Uterus (tissue), 4 donors: ENCODE measurements around the gene MVB12A. TPM values are rescaled to one million over a fixed set of nuclear protein-coding genes. Genes with fewer than 3 reads are reported as not detected.

Source experiments
- DNase-seq, 2 donors: peaks; one replicate each; pipeline ENCODE4 v3.0.0-alpha.2; 2019 to 2020
- H3K27ac ChIP-seq, 2 donors: fragments of 200-600 bp; sonication (generic); 1 replicate in 1 of 2; 2 replicates in 1 of 2; pipeline ENCODE4 v1.5.1; 2016 to 2018
- H3K27me3 ChIP-seq, 2 donors: fragments of 200-600 bp; sonication (generic); one replicate each; pipeline ENCODE4 v1.5.1; 2018 to 2019; ENCODE audit warnings: control low read depth in 1 of 2
- H3K36me3 ChIP-seq, 2 donors: fragments of 200-600 bp; sonication (generic); one replicate each; pipeline ENCODE4 v1.5.1; 2019; ENCODE audit warnings: control low read depth in 1 of 2
- H3K4me1 ChIP-seq, 2 donors: fragments of 200-600 bp; sonication (generic); one replicate each; pipeline ENCODE4 v1.5.1; 2018 to 2019; ENCODE audit warnings: control low read depth in 1 of 2
- H3K4me3 ChIP-seq, 2 donors: fragments of 200-600 bp; sonication (generic); 1 replicate in 1 of 2; 2 replicates in 1 of 2; pipeline ENCODE4 v1.5.1; 2018 to 2019; ENCODE audit warnings: mild to moderate bottlenecking in 1 of 2
- H3K9me3 ChIP-seq, 2 donors: fragments of 200-600 bp; sonication (generic); one replicate each; pipeline ENCODE4 v1.5.1; 2019; ENCODE audit warnings: control low read depth in 1 of 2
- POLR2A ChIP-seq, 2 donors: fragments of 450-650 bp; IDR thresholded peaks; one replicate each; pipeline ENCODE4 v1.6.1; 2016; ENCODE audit warnings: antibody characterized with exemption in 2 of 2, mild to moderate bottlenecking in 1 of 2, moderate library complexity in 1 of 2
- intact Hi-C: fragments of 100-400 bp; cut with DNase I; formaldehyde crosslinking; loops from one replicate; pipeline ENCODE4 v1.15.1; 2023; ENCODE audit warnings: low total_unique reads
- total RNA-seq, 4 donors: library from RNA; depleted of rRNA in 3 of 4; stranded (reverse); fragments of >200 nt in 3 of 4; gene quantifications; one replicate each; pipeline versions ENCODE4 v1.1.0 to v1.2.4, GENCODE V29; 2014 to 2023
- TF ChIP-seq, protein P1 (sequence below), 4 experiments: fragments of 200-600 bp in 2 of 4; fragments of 450-650 bp in 2 of 4; sonication (generic) in 2 of 4; IDR thresholded peaks; one replicate each; pipeline ENCODE4 v1.5.1; 2016 to 2019; ENCODE audit warnings: antibody characterized with exemption in 4 of 4, mild to moderate bottlenecking in 2 of 4, moderate library complexity in 1 of 4
- donor health status: DM: yes; HTN: yes; CAD: no.

MVB12A gene
- total RNA-seq, 4 donors from 2014 or later, result 3.8 to 46.7 (median 26.5) TPM

DNA sequence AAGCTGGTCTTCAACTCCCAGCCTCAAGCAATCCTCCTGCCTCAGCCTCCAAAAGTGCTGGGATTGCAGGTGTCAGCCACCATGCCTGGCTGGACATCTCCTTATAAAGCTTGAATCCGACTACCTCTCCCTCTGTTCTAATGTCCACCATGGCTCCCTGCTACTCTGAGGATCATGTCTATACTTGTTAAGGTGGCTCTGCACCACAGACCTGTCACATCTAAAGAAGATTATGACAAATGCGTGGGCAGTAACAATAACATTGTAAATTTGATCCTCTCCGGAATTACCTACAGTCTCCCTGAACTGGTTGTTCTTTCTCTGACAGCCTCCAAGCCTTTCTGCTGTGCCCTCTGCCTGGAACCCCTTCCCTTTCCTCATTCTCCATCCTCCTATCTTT, 39.1 kb downstream of the MVB12A start:
- H3K27me3 ChIP-seq, result peaks cover 13 to 28% of the 10 kb centered on the region in 2 donors

DNA sequence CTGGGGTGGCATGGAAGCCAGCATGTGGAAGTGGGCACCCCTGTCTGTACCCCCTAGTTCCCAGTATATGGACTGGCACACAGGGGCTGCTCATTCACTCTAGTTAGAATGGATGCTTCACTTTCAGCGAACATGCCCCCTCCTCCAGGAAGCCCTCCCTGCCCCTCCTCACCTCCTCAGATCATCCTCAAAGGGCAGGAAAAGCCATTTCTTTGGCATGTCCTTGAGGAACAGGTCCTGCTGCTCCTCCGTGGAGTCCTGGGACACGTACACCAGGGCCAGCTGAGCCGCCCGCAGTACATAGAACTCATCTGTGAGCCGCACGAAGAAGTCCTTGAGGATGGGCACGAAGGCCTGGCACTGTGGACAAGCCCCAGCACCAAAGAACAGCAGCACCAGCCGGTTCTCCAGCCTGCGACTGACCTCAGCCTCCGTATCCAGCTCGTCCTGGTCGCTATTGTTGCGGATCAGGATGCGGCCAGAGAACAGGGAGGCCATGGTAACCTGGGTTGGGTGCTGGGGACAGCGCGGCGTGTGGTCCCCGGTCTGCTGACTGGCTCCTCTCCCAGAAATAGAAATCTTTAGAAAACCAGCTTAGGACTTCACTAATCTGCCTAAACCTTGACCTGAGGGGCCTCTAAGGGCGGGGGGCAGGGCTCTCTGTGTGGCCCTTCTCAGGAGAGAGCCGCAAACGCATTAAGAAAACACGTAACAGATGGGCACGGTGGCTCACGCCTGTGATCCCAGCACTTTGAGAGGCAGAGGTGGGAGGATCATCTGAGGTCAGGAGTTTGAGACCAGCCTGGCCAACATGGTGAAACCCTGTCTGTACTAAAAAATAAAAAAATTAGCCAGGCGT, 40.8 kb downstream of the MVB12A start, which contains the start of gene NXNL1:
NXNL1 (minus strand) TSS at position 555 of the 859 bp plus-strand sequence; CDS start at position 498, 57 bp downstream.
- TF ChIP-seq, protein P1, sequence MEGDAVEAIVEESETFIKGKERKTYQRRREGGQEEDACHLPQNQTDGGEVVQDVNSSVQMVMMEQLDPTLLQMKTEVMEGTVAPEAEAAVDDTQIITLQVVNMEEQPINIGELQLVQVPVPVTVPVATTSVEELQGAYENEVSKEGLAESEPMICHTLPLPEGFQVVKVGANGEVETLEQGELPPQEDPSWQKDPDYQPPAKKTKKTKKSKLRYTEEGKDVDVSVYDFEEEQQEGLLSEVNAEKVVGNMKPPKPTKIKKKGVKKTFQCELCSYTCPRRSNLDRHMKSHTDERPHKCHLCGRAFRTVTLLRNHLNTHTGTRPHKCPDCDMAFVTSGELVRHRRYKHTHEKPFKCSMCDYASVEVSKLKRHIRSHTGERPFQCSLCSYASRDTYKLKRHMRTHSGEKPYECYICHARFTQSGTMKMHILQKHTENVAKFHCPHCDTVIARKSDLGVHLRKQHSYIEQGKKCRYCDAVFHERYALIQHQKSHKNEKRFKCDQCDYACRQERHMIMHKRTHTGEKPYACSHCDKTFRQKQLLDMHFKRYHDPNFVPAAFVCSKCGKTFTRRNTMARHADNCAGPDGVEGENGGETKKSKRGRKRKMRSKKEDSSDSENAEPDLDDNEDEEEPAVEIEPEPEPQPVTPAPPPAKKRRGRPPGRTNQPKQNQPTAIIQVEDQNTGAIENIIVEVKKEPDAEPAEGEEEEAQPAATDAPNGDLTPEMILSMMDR (IDR thresholded peaks at IDR 0.05), result no peak
- TF ChIP-seq POLR2A (IDR thresholded peaks at IDR 0.05), result no peak
- Histone ChIP-seq H3K36me3 (no peaks in the 10 kb centered on the region), H3K4me1 (no peaks in the 10 kb centered on the region), H3K4me3 (no peak within 1 kb of the TSS), H3K9me3 (no peaks in the 10 kb centered on the region), H3K27ac (no peak within 1 kb of the TSS), H3K27me3 (peaks cover 4 to 13% of the 10 kb centered on the region in 2 donors)
- intact Hi-C loops, result no loop called here
- DNase-seq, result no peak

More for the DNA sequence above, 39.1 kb downstream of the MVB12A start:
- no peak overlapping the region for H3K4me3 ChIP-seq
- no peak for TF ChIP-seq POLR2A (IDR thresholded peaks at IDR 0.05)
- DNase-seq, result no peak
- H3K36me3 ChIP-seq, result no peaks in the 10 kb centered on the region
- H3K4me1 ChIP-seq, result no peaks in the 10 kb centered on the region
- no peaks in the 10 kb centered on the region for H3K9me3 ChIP-seq
- intact Hi-C loops, result no loop called here
- H3K27ac ChIP-seq, result no peak overlapping the region

DNA sequence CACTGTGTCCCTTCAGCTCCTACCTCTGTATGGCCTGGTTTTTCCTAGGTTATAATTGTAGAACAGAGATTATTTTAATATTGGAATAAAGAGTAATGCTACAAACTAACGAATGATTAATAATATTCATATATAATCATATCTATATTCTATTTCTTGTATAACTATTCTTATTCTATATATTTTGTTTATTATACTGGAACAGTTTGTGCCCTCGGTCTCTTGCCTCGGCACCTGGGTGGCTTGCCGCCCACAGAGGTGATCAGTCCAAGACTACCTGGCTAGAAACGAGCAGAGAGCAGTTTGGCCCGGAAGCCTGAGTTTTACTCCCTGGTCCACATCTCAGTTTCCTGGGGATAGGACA, 46.6 kb downstream of the MVB12A start:
- intact Hi-C loops, result no loop called here
- TF ChIP-seq POLR2A (IDR thresholded peaks at IDR 0.05), result no peak
- TF ChIP-seq, protein P1 (IDR thresholded peaks at IDR 0.05), result no peak
- no peaks in the 10 kb centered on the region for H3K36me3 ChIP-seq
- no peaks in the 10 kb centered on the region for H3K9me3 ChIP-seq
- no peak overlapping the region for H3K4me3 ChIP-seq
- no peak for DNase-seq
- H3K4me1 ChIP-seq, result peaks cover 2 to 12% of the 10 kb centered on the region in 2 donors
- H3K27me3 ChIP-seq, result no peaks in the 10 kb centered on the region
- H3K27ac ChIP-seq, result peak overlapping the region; percentile 66 to 74

DNA sequence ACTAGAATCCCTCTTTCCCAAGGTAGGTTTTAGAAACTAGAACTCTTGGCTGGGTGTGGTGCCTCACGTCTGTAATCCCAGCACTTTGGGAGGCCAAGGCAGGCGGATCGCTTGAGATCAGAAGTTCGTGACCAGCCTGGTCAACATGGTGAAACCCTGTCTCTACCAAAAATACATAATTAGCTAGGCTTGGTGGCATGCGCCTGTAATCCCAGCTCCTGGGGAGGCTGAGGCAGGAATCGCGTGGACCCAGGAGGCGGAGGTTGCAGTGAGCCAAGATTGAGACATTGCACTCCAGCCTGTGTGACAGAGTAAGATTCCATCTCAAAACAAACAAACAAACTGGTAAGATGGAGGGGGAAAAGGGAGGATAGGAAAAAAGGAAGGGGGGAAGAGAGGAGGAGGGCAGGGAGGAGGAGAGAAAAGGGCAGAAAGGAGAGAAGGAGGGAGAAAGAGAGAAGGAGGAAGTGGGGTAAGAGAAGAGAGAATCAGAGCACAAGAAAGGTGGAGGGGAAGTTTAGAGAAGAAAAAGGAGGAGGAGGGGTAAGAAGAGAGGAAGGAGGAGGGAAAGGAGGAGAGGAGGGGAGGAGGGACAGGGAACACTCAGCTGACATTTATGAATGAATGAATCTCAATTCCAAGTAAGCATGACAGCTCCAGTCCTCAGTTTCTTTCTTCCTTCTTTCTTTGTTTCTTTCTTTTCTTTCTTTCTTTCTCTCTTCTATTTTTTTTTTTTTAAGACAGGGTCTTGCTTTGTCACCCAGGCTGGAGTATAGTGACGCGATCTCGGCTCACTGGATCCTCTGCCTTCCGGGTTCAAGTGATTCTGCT, 47.8 kb downstream of the MVB12A start:
- no peak for TF ChIP-seq POLR2A (IDR thresholded peaks at IDR 0.05)
- TF ChIP-seq, protein P1 (IDR thresholded peaks at IDR 0.05), result no peak
- peak overlapping the region in 1 of 2 donors; percentile 89 for H3K27ac ChIP-seq
- no peak overlapping the region for H3K4me3 ChIP-seq
- no peak for DNase-seq
- H3K27me3 ChIP-seq, result no peaks in the 10 kb centered on the region
- H3K4me1 ChIP-seq, result peaks cover 5 to 15% of the 10 kb centered on the region in 2 donors
- no peaks in the 10 kb centered on the region for H3K9me3 ChIP-seq
- intact Hi-C loops, result no loop called here
- H3K36me3 ChIP-seq, result no peaks in the 10 kb centered on the region

DNA sequence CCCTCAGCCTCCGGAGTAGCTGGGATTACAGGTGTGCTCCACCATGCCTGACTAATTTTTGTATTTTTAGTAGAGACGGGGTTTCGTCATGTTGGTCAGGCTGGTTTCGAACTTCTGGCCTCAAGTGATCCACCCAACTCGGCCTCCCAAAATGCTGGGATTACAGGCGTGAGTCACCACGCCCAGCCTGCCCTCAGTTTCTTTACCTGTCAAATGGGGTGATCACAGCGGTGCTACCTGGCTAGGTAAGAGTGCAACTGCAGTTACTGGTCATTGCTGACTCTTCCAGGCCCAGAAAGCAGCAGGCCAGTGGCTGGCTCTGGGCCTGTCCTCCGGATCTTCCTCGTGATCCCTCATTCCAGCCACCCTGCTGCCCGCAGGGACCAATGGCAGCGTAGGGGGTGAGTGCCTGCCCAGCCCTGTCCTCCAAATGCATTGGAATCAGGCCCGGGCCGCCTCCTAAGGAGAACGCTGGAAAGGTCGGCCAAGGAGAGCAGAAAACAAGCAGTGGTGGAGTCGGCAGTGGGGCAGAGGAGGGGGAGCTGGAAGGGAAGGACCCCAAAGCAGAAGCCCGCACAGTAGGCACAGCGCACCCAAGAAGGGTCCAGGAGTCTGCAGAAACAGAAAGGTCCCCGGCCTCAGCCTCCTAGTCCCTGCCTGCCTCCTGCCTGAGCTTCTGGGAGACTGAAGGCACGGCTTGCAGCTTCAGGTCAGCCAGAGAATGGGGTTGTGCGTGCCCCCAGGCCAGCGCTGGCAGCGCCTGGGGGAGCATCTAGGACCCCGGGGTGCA, 48.6 kb downstream of the MVB12A start:
- no peaks in the 10 kb centered on the region for H3K36me3 ChIP-seq
- no peaks in the 10 kb centered on the region for H3K9me3 ChIP-seq
- H3K4me3 ChIP-seq, result peak overlapping the region; percentile 54 to 78
- peak overlapping the region; percentile 89 to 92 for H3K27ac ChIP-seq
- TF ChIP-seq POLR2A (IDR thresholded peaks at IDR 0.05), result no peak
- TF ChIP-seq, protein P1 (IDR thresholded peaks at IDR 0.05), result no peak
- H3K4me1 ChIP-seq, result peaks cover 5 to 15% of the 10 kb centered on the region in 2 donors
- peak; percentile 42 to 45 for DNase-seq
- H3K27me3 ChIP-seq, result no peaks in the 10 kb centered on the region
- intact Hi-C loops, result no loop called here
